SK-N-SH (cell line): ENCODE results near the gene LRMDA. TPM values are rescaled to one million over a fixed set of nuclear protein-coding genes. Genes with fewer than 3 reads are reported as not detected.

Experiments used
- CTCF ChIA-PET: fragments of 300-600, 350-600 bp; formaldehyde crosslinking; extraction: SDS; loops from one replicate; lab custom pipeline; 2021; lab: Yijun Ruan, JAX
- POLR2A ChIA-PET: fragments of 350-600 bp; sonication (Branson Sonifier 250); formaldehyde crosslinking; extraction: SDS; loops from one replicate; lab custom pipeline; 2020; ENCODE audit warnings: antibody characterized with exemption, inconsistent platforms; lab: Yijun Ruan, JAX
- DNase-seq: peaks from one replicate; pipeline ENCODE4 v3.0.0; 2012
- H2AFZ ChIP-seq: fragments of 200-600 bp; sonication (generic); 2 replicates; pipeline ENCODE4 v1.8.1; 2016; ENCODE audit warnings: antibody characterized with exemption, mild to moderate bottlenecking, low read depth
- H3F3A ChIP-seq: fragments of 200-600 bp; sonication (generic); replicated peaks from 2 replicates; pipeline ENCODE3; 2016; ENCODE audit warnings: antibody characterized with exemption, mild to moderate bottlenecking; ENCODE audit not compliant: insufficient read depth
- H3K27ac ChIP-seq, 2 experiments: fragments of 200-500 bp in 1 of 2; fragments of 200-600 bp in 1 of 2; sonication (Bioruptor generic) in 1 of 2; sonication (generic), shearing (Covaris generic) in 1 of 2; 2 replicates each; pipeline versions ENCODE4 v1.5.1 to v1.6.1; 2014 to 2016; ENCODE audit warnings: low read depth in 2 of 2, inconsistent platforms in 1 of 2, low read length in 1 of 2, mild to moderate bottlenecking in 1 of 2, mixed read lengths in 1 of 2
- H3K27me3 ChIP-seq: fragments of 200-600 bp; sonication (generic), shearing (Covaris generic); 2 replicates; pipeline ENCODE4 v1.6.1; 2016; ENCODE audit warnings: mixed run types; ENCODE audit not compliant: insufficient read depth
- H3K36me3 ChIP-seq, 2 experiments: fragments of 200-500 bp in 1 of 2; fragments of 200-600 bp in 1 of 2; sonication (Bioruptor generic) in 1 of 2; sonication (generic) in 1 of 2; replicated peaks in 1 of 2; 2 replicates each; pipeline versions ENCODE3 to v1.5.1; 2014 to 2016; ENCODE audit warnings: low read length in 1 of 2, mild to moderate bottlenecking in 1 of 2; ENCODE audit not compliant: insufficient read depth in 2 of 2, control insufficient read depth in 1 of 2
- H3K4me1 ChIP-seq, 2 experiments: fragments of 200-500 bp in 1 of 2; fragments of 200-600 bp in 1 of 2; sonication (Bioruptor generic) in 1 of 2; sonication (generic), shearing (Covaris generic) in 1 of 2; 2 replicates each; pipeline versions ENCODE4 v1.5.1 to v1.6.1; 2014 to 2016; ENCODE audit warnings: low read depth in 1 of 2, low read length in 1 of 2, mixed run types in 1 of 2; ENCODE audit not compliant: insufficient read depth in 2 of 2, control insufficient read depth in 1 of 2
- H3K4me2 ChIP-seq: fragments of 200-600 bp; sonication (generic), shearing (Covaris generic); 2 replicates; pipeline ENCODE4 v1.6.1; 2017; ENCODE audit warnings: mixed run types
- H3K4me3 ChIP-seq, 2 experiments: fragments of 200-500 bp in 1 of 2; fragments of 200-600 bp in 1 of 2; sonication (Bioruptor generic) in 1 of 2; sonication (generic), shearing (Covaris generic) in 1 of 2; 2 replicates each; pipeline versions ENCODE4 v1.5.1 to v1.8.1; 2014 to 2016; ENCODE audit warnings: low read depth in 2 of 2, inconsistent platforms in 1 of 2, low read length in 1 of 2, mild to moderate bottlenecking in 1 of 2, mixed read lengths in 1 of 2, moderate library complexity in 1 of 2
- H3K79me2 ChIP-seq: fragments of 200-600 bp; sonication (generic); 2 replicates; pipeline ENCODE4 v1.8.1; 2017; ENCODE audit warnings: mild to moderate bottlenecking; ENCODE audit not compliant: insufficient read depth
- H3K9ac ChIP-seq: fragments of 200-600 bp; sonication (generic); 2 replicates; pipeline ENCODE4 v1.6.1; 2017; ENCODE audit warnings: mixed run types
- H3K9me2 ChIP-seq: fragments of 200-600 bp; sonication (generic); 2 replicates; pipeline ENCODE4 v1.6.1; 2017; ENCODE audit warnings: mixed run types
- H3K9me3 ChIP-seq: fragments of 200-600 bp; sonication (generic); 2 replicates; pipeline ENCODE4 v1.6.1; 2017; ENCODE audit warnings: mixed run types, mild to moderate bottlenecking, moderate library complexity
- H4K20me1 ChIP-seq: fragments of 200-600 bp; sonication (generic); 2 replicates; pipeline ENCODE4 v1.6.1; 2017; ENCODE audit warnings: mild to moderate bottlenecking, mixed run types; ENCODE audit not compliant: insufficient read depth
- CHD2 ChIP-seq: fragments of 150-350 bp; IDR thresholded peaks from 2 replicates; pipeline ENCODE4 v1.6.1; 2018; ENCODE audit warnings: low read length; ENCODE audit not compliant: partially characterized antibody
- ELF1 ChIP-seq: IDR thresholded peaks from 2 replicates; pipeline ENCODE4 v1.4.0; 2012
- EP300 ChIP-seq, 2 experiments: IDR thresholded peaks; 2 replicates each; pipeline versions ENCODE4 v1.4.0 to v1.6.1; 2012; ENCODE audit warnings: borderline replicate concordance in 1 of 2, low read depth in 1 of 2, low read length in 1 of 2
- EZH2phosphoT487 ChIP-seq: fragments of 200-600 bp; sonication (generic); IDR thresholded peaks from 2 replicates; pipeline ENCODE4 v1.6.1; 2017; ENCODE audit warnings: low read depth, mixed run types, mild to moderate bottlenecking, antibody characterized with exemption, moderate library complexity, borderline replicate concordance
- FOSL2 ChIP-seq: IDR thresholded peaks from 2 replicates; pipeline ENCODE4 v1.4.0; 2012; ENCODE audit warnings: low read depth, mild to moderate bottlenecking, moderate library complexity, borderline replicate concordance
- GATA2 ChIP-seq: sonication (generic); formaldehyde crosslinking; IDR thresholded peaks from 2 replicates; pipeline ENCODE4 v1.5.0; 2020; ENCODE audit warnings: mild to moderate bottlenecking, missing genetic modification reagents
- MAX ChIP-seq: IDR thresholded peaks from 2 replicates; pipeline ENCODE4 v1.4.0; 2012; ENCODE audit warnings: low read depth
- MEF2A ChIP-seq: IDR thresholded peaks from 2 replicates; pipeline ENCODE4 v1.4.0; 2012; ENCODE audit warnings: low read depth, borderline replicate concordance
- TAF1 ChIP-seq: IDR thresholded peaks from 2 replicates; pipeline ENCODE4 v1.6.1; 2012; ENCODE audit warnings: low read depth, mild to moderate bottlenecking, low read length, moderate library complexity, borderline replicate concordance
- WGBS: methylation state at CpG from one replicate; pipeline ENCODE4 v1.1.6; 2017; ENCODE audit warnings: low lambda C conversion rate; 5-methylcytosine and 5-hydroxymethylcytosine counted together
- polyA plus RNA-seq, 3 experiments: library from polyadenylated mRNA; depleted of rRNA; stranded (reverse); fragments of >200 nt; gene quantifications; 2 replicates each; pipeline ENCODE4 v1.2.3, GENCODE V29; 2012

Gene LRMDA
- polyA plus RNA-seq, 1 of the 3 experiments (the other 2 are of a cell fraction) = 0.95 TPM

GRCh38 chr10:75841266-75841665, 409.8 kb downstream of the LRMDA start:
- no peak overlapping the region for H2AFZ ChIP-seq
- H3K9me2 ChIP-seq = no peaks in the 10 kb centered on the region
- H3K4me3 ChIP-seq = no peak overlapping the region
- TF ChIP-seq ELF1 (no peak), GATA2 (CRISPR knock-in tag) (no peak), TAF1 (no peak), MAX (no peak), EZH2phosphoT487 (no peak)
- 66% methylated on average over 3 of the region's 3 CpGs for WGBS
- no peak overlapping the region for H3K9ac ChIP-seq
- DNase-seq = no peak
- no peaks in the 10 kb centered on the region for H3K36me3 ChIP-seq
- H3K27ac ChIP-seq = no peak overlapping the region
- no peaks in the 10 kb centered on the region for H3K9me3 ChIP-seq
- no peaks in the 10 kb centered on the region for H3K27me3 ChIP-seq
- no peaks in the 10 kb centered on the region; the same call in 1 of the 2 replicates for H3K79me2 ChIP-seq
- H3F3A ChIP-seq = no peaks in the 10 kb centered on the region
- no peak overlapping the region for H3K4me2 ChIP-seq
- ChIA-PET POLR2A (no interaction called here), CTCF (interaction anchor here (1.2 kb wide), 1 partner anchor 150 kb away, joined by 3 read pairs; no protein-coding TSS in a partner anchor)
- H4K20me1 ChIP-seq = no peaks in the 10 kb centered on the region
- H3K4me1 ChIP-seq = peaks cover 0 to 4% of the 10 kb centered on the region in 2 experiments; a peak in 2 of 4 replicates

GRCh38 chr10:75845176-75845947, 413.9 kb downstream of the LRMDA start:
- DNase-seq = no peak

GRCh38 chr10:75847477-75847876, 416.1 kb downstream of the LRMDA start:
- Histone ChIP-seq H3K4me1 (peaks cover 0 to 4% of the 10 kb centered on the region in 2 experiments; a peak in 1 of 4 replicates), H3K27ac (no peak overlapping the region), H3K79me2 (no peaks in the 10 kb centered on the region), H3F3A (no peaks in the 10 kb centered on the region), H3K9me3 (no peaks in the 10 kb centered on the region), H3K4me2 (no peak overlapping the region), H3K27me3 (no peaks in the 10 kb centered on the region), H3K9ac (no peak overlapping the region), H3K4me3 (no peak overlapping the region), H2AFZ (no peak overlapping the region), H3K9me2 (no peaks in the 10 kb centered on the region), H4K20me1 (no peaks in the 10 kb centered on the region), H3K36me3 (no peaks in the 10 kb centered on the region)
- TF ChIP-seq TAF1 = no peak
- no peak for TF ChIP-seq CHD2
- TF ChIP-seq EZH2phosphoT487 = no peak
- TF ChIP-seq FOSL2 = no peak
- CTCF ChIA-PET = no interaction called here
- no peak for DNase-seq
- POLR2A ChIA-PET = no interaction called here

More at GRCh38 chr10:75845176-75845947, 413.9 kb downstream of the LRMDA start:
- WGBS = 82% methylated on average over 8 of the region's 8 CpGs
- CTCF ChIA-PET = interaction anchor here (0.8 to 1.9 kb wide), 5 partner anchors 12 to 192 kb away, joined by 3 to 6 read pairs (median 3); no protein-coding TSS in a partner anchor
- H3K4me2 ChIP-seq = no peak overlapping the region
- H3K9ac ChIP-seq = no peak overlapping the region
- TF ChIP-seq TAF1 (no peak), EP300 (IDR thresholded peaks at IDR 0.05; ENCODE audit: borderline replicate concordance in 1 of 2, low read depth in 1 of 2, low read length in 1 of 2) (no peak), MEF2A (no peak)
- POLR2A ChIA-PET = no interaction called here
- H3K36me3 ChIP-seq = no peaks in the 10 kb centered on the region
- no peaks in the 10 kb centered on the region for H3K27me3 ChIP-seq
- H4K20me1 ChIP-seq = no peaks in the 10 kb centered on the region
- no peaks in the 10 kb centered on the region for H3K79me2 ChIP-seq
- no peaks in the 10 kb centered on the region for H3F3A ChIP-seq
- no peaks in the 10 kb centered on the region for H3K9me2 ChIP-seq
- no peak overlapping the region for H3K4me3 ChIP-seq
- peaks cover 0 to 4% of the 10 kb centered on the region in 2 experiments; a peak in 1 of 4 replicates for H3K4me1 ChIP-seq
- no peak overlapping the region for H2AFZ ChIP-seq
- H3K27ac ChIP-seq = no peak overlapping the region
- H3K9me3 ChIP-seq = no peaks in the 10 kb centered on the region
